Endothelial cell of umbilical vein (primary cell): ENCODE data around the gene UNC5C. TPM values are rescaled to one million over a fixed set of nuclear protein-coding genes. Genes with fewer than 3 reads are reported as not detected.

Experiments
- BruUV-seq: library from RNA; stranded (reverse); fragments of 400-500 nt; replicated peaks from 2 replicates; lab custom pipeline; 2021; lab: Mats Ljungman, UMichigan
- CTCF ChIA-PET: fragments of 300-600, 350-600 bp; sonication (Branson Sonifier 250); formaldehyde crosslinking; loops from one replicate; lab custom pipeline; 2021; ENCODE audit warnings: antibody characterized with exemption, inconsistent platforms; lab: Charles Lee
- POLR2A ChIA-PET: fragments of 300-600, 350-600 bp; sonication (Branson Sonifier 250); formaldehyde crosslinking; loops from one replicate; lab custom pipeline; 2021; ENCODE audit warnings: antibody characterized with exemption, inconsistent platforms; lab: Charles Lee
- DNase-seq: peaks from one replicate; pipeline ENCODE4 v3.0.0-alpha.2; 2011; ENCODE audit warnings: low read depth, low spot score
- FAIRE-seq: peaks from 2 replicates; lab custom pipeline; 2011; peaks lifted over from hg19 to GRCh38; lab: Jason Lieb, UNC
- H2AFZ ChIP-seq: 2 replicates; pipeline ENCODE4 v1.6.0; 2012; ENCODE audit warnings: low read depth, low read length, control low read depth, inconsistent platforms
- H3K27ac ChIP-seq: 2 replicates; pipeline ENCODE4 v1.5.1; 2011; ENCODE audit warnings: low read depth, mild to moderate bottlenecking, control low read depth, low read length, moderate library complexity; ENCODE audit not compliant: insufficient read depth
- H3K27me3 ChIP-seq, 2 experiments: 2 replicates each; pipeline versions ENCODE4 v1.6.0 to v1.6.1; 2011; ENCODE audit warnings: low read length in 2 of 2, mixed read lengths in 1 of 2; ENCODE audit not compliant: control insufficient read depth in 2 of 2, insufficient read depth in 2 of 2
- H3K36me3 ChIP-seq, 2 experiments: 2 replicates in 1 of 2; 3 replicates in 1 of 2; pipeline ENCODE4 v1.5.1; 2011; ENCODE audit warnings: low read length in 2 of 2, mild to moderate bottlenecking in 1 of 2, moderate library complexity in 1 of 2; ENCODE audit not compliant: control insufficient read depth in 2 of 2, insufficient read depth in 2 of 2; ENCODE audit errors: extremely low read depth in 1 of 2
- H3K4me1 ChIP-seq: 3 replicates; pipeline ENCODE4 v1.5.1; 2011; ENCODE audit warnings: mild to moderate bottlenecking, low read length; ENCODE audit not compliant: control insufficient read depth, insufficient read depth; ENCODE audit errors: extremely low read depth
- H3K4me2 ChIP-seq: 2 replicates; pipeline ENCODE4 v1.6.1; 2011; ENCODE audit warnings: low read length, control low read depth, mixed read lengths; ENCODE audit not compliant: insufficient read depth
- H3K4me3 ChIP-seq, 3 experiments: fragments of 200-600 bp in 1 of 3; sonication (generic), shearing (Covaris generic) in 1 of 3; replicated peaks in 1 of 3; 2 replicates each; pipeline ENCODE4 v1.5.1; 2011 to 2016; ENCODE audit warnings: control low read depth in 3 of 3, low read length in 3 of 3, mild to moderate bottlenecking in 2 of 3, inconsistent platforms in 1 of 3, low read depth in 1 of 3, moderate library complexity in 1 of 3; ENCODE audit not compliant: insufficient read depth in 1 of 3
- H3K79me2 ChIP-seq: 2 replicates; pipeline ENCODE4 v1.6.0; 2012; ENCODE audit warnings: low read length, inconsistent platforms; ENCODE audit not compliant: control insufficient read depth, insufficient read depth
- H3K9ac ChIP-seq: replicated peaks from 2 replicates; pipeline ENCODE3; 2011; ENCODE audit warnings: low read length, control low read depth; ENCODE audit not compliant: insufficient read depth; ENCODE audit errors: extremely low read depth
- H3K9me1 ChIP-seq: replicated peaks from 3 replicates; pipeline ENCODE4 v1.6.0; 2011; ENCODE audit warnings: mild to moderate bottlenecking, low read length; ENCODE audit not compliant: control insufficient read depth, insufficient read depth; ENCODE audit errors: extremely low read depth
- H3K9me3 ChIP-seq: replicated peaks from 2 replicates; pipeline ENCODE4 v1.5.1; 2012; ENCODE audit warnings: low read length, inconsistent platforms; ENCODE audit not compliant: control insufficient read depth, insufficient read depth
- H4K20me1 ChIP-seq: replicated peaks from 2 replicates; pipeline ENCODE3; 2011; ENCODE audit warnings: mild to moderate bottlenecking, low read length; ENCODE audit not compliant: control insufficient read depth, insufficient read depth; ENCODE audit errors: extremely low read depth
- EZH2 ChIP-seq: IDR thresholded peaks from 2 replicates; pipeline ENCODE4 v1.6.1; 2012; ENCODE audit warnings: borderline replicate concordance, low read depth, mild to moderate bottlenecking, moderate library complexity, low read length, inconsistent platforms; ENCODE audit not compliant: severe bottlenecking
- FOS ChIP-seq: IDR thresholded peaks from 2 replicates; pipeline ENCODE4 v1.6.1; 2011; ENCODE audit warnings: mild to moderate bottlenecking, low read length, moderate library complexity, borderline replicate concordance; ENCODE audit not compliant: insufficient read depth
- JUN ChIP-seq: IDR thresholded peaks from 2 replicates; pipeline ENCODE4 v1.6.1; 2011; ENCODE audit warnings: borderline replicate concordance, low read depth; ENCODE audit not compliant: insufficient read length, insufficient read depth
- MYC ChIP-seq: IDR thresholded peaks from one replicate; pipeline ENCODE4 v1.6.1; 2011; ENCODE audit warnings: mild to moderate bottlenecking, low read depth, low read length
- POLR2AphosphoS5 ChIP-seq: IDR thresholded peaks from 2 replicates; pipeline ENCODE4 v1.6.1; 2012; ENCODE audit warnings: low read depth, mild to moderate bottlenecking, control low read depth, low read length, moderate library complexity; ENCODE audit not compliant: insufficient read depth
- dilution Hi-C: fragments of 300-500 bp; cut with MboI; formaldehyde crosslinking; loops from one replicate; pipeline ENCODE4 v1.15.0; 2019; ENCODE audit warnings: low sequenced_read_pairs; ENCODE audit not compliant: extremely low pct_ligation_motif_present
- intact Hi-C: fragments of 100-400 bp; cut with micrococcal nuclease; formaldehyde crosslinking; loops from one replicate; pipeline ENCODE4 v1.10.0; 2022
- polyA plus RNA-seq, 4 experiments: library from polyadenylated mRNA; depleted of rRNA in 3 of 4; stranded (reverse) in 3 of 4; unstranded in 1 of 4; fragments of >200 nt; gene quantifications; 2 replicates each; pipeline versions ENCODE4 v1.2.1 to v1.2.3, GENCODE V29; 2011 to 2012; ENCODE audit warnings: missing spikeins in 1 of 4
- total RNA-seq: library from RNA; stranded (reverse); gene quantifications from 2 replicates; pipeline ENCODE4 v1.2.3, GENCODE V29; 2021
- TF ChIP-seq, protein P1 (sequence below): IDR thresholded peaks from 2 replicates; pipeline ENCODE4 v1.6.1; 2011; ENCODE audit not compliant: insufficient read depth, insufficient read length
- TF ChIP-seq, protein P2 (sequence below), 2 donors: IDR thresholded peaks; 1 replicate in 1 of 2; 2 replicates in 1 of 2; pipeline ENCODE4 v1.5.1; 2011; ENCODE audit warnings: low read length in 2 of 2, mild to moderate bottlenecking in 2 of 2, moderate library complexity in 2 of 2, control low read depth in 1 of 2, inconsistent platforms in 1 of 2, low read depth in 1 of 2; ENCODE audit not compliant: insufficient read depth in 1 of 2; ENCODE audit errors: extremely low read depth in 1 of 2

UNC5C gene
- total and polyA plus RNA-seq, 2 donors (not counting 3 experiments of a cell fraction or from before 2014, with no cell fraction given): 0.44 to 0.53 TPM

DNA sequence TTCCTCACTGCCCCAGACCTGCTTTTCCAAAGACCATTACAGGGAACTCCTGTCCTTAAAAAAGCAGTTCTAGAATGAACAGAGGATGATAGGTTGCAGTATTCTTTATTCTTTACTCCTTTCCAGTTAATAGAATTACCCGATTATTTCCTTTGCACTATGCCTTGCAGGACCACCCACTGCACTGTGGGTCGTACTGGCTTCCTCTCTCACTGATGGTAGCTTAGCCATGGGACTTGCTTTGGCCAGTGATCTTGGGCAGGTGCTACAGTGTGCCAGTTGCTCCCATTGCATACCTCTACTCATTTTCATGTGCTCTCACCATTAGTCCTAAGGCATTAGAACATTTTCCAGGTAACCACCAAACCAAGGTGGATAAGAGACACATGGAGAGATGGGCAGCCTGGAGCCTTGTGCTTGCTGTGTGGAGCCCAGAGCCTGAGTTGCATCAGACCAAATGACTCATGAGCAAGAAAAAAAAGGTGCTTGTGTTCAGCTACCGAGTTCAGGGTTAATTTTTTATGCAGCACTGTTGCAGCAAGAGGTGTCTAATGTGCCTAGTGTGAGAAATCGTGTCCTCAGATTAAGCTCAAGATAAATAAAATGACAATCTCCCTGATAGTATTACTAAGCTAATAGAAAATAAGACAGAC lies 7.6 kb upstream of the UNC5C start:
- no peak overlapping the region for H3K4me3 ChIP-seq
- TF ChIP-seq, protein P1, sequence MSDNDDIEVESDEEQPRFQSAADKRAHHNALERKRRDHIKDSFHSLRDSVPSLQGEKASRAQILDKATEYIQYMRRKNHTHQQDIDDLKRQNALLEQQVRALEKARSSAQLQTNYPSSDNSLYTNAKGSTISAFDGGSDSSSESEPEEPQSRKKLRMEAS: no peak
- TF ChIP-seq, protein P2, sequence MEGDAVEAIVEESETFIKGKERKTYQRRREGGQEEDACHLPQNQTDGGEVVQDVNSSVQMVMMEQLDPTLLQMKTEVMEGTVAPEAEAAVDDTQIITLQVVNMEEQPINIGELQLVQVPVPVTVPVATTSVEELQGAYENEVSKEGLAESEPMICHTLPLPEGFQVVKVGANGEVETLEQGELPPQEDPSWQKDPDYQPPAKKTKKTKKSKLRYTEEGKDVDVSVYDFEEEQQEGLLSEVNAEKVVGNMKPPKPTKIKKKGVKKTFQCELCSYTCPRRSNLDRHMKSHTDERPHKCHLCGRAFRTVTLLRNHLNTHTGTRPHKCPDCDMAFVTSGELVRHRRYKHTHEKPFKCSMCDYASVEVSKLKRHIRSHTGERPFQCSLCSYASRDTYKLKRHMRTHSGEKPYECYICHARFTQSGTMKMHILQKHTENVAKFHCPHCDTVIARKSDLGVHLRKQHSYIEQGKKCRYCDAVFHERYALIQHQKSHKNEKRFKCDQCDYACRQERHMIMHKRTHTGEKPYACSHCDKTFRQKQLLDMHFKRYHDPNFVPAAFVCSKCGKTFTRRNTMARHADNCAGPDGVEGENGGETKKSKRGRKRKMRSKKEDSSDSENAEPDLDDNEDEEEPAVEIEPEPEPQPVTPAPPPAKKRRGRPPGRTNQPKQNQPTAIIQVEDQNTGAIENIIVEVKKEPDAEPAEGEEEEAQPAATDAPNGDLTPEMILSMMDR (IDR thresholded peaks at IDR 0.05; ENCODE audit: extremely low read depth in 1 of 2, insufficient read depth in 1 of 2, low read depth in 1 of 2, low read length in 2 of 2): no peak
- TF ChIP-seq JUN (no peak), MYC (no peak), FOS (no peak), POLR2AphosphoS5 (no peak), EZH2 (no peak)
- dilution Hi-C loops (no loop called here), intact Hi-C loops (no loop called here)
- H3K27me3 ChIP-seq: peaks cover 19 to 22% of the 10 kb centered on the region in 2 experiments
- H3K9ac ChIP-seq: no peak overlapping the region
- no peaks in the 10 kb centered on the region for H3K36me3 ChIP-seq
- H3K4me2 ChIP-seq: no peak overlapping the region
- no peaks in the 10 kb centered on the region for H3K9me3 ChIP-seq
- no peak for FAIRE-seq
- H4K20me1 ChIP-seq: no peaks in the 10 kb centered on the region
- POLR2A ChIA-PET: no interaction called here
- no peak for DNase-seq
- CTCF ChIA-PET: no interaction called here
- no peak overlapping the region for H3K27ac ChIP-seq
- no peaks in the 10 kb centered on the region for H3K79me2 ChIP-seq
- no peaks in the 10 kb centered on the region for H3K9me1 ChIP-seq
- no peak overlapping the region for H2AFZ ChIP-seq
- no TSS peak for BruUV-seq
- no peaks in the 10 kb centered on the region for H3K4me1 ChIP-seq
